Stomach smooth muscle (tissue), 2 donors: Measurements from ENCODE around the gene DGCR2.

Experiments
- H3K27ac ChIP-seq: one replicate; pipeline ENCODE4 v1.7.0; 2013; ENCODE audit warnings: mild to moderate bottlenecking, low read length, inconsistent platforms
- H3K27me3 ChIP-seq, 2 donors: one replicate each; pipeline ENCODE4 v1.7.0; 2013; ENCODE audit warnings: low read length in 2 of 2; ENCODE audit not compliant: insufficient read depth in 2 of 2, control insufficient read depth in 1 of 2
- H3K36me3 ChIP-seq, 2 donors: one replicate each; pipeline ENCODE4 v1.7.0; 2013; ENCODE audit warnings: low read length in 2 of 2; ENCODE audit not compliant: control insufficient read depth in 2 of 2, insufficient read depth in 2 of 2
- H3K4me1 ChIP-seq: one replicate; pipeline ENCODE4 v1.7.0; 2013; ENCODE audit warnings: low read length; ENCODE audit not compliant: control insufficient read depth, insufficient read depth
- H3K4me3 ChIP-seq, 2 donors: one replicate each; pipeline ENCODE4 v1.7.0; 2013; ENCODE audit warnings: low read length in 2 of 2
- H3K9ac ChIP-seq, 2 donors: one replicate each; pipeline ENCODE4 v1.7.0; 2013; ENCODE audit warnings: low read length in 2 of 2, mild to moderate bottlenecking in 1 of 2
- H3K9me3 ChIP-seq, 2 donors: one replicate each; pipeline ENCODE4 v1.7.0; 2013; ENCODE audit warnings: low read length in 2 of 2; ENCODE audit not compliant: control insufficient read depth in 2 of 2
- donor health status: healthy.
- donor health status: Pancreatic carcinoma.

The DGCR2 gene

GRCh38 chr22:19108807-19109197, 13.4 kb downstream of the DGCR2 start:
- peaks cover 0 to 2% of the 10 kb centered on the region in 2 donors for H3K36me3 ChIP-seq
- no peak overlapping the region for H3K9ac ChIP-seq
- H3K4me1 ChIP-seq = peaks cover 35% of the 10 kb centered on the region
- H3K27me3 ChIP-seq = no peaks in the 10 kb centered on the region
- H3K9me3 ChIP-seq = no peaks in the 10 kb centered on the region
- H3K4me3 ChIP-seq = no peak overlapping the region
- H3K27ac ChIP-seq = no peak overlapping the region

DNA sequence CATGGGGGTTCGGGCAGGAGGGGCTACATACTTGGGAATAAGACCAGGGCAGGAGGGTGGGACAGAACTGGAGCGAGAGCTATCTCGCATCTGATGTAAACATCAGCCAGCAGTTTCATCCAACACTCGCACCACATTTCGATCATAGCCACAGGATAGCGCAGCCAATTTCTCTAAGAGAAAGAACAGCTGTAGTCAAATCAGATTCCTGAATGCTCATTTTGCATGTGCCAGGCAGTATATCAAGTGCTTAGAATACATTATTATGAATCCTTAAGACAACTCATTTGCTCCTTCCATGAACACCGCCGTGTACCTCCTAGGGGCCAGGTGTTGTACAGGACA, 14.5 kb downstream of the DGCR2 start:
- H3K4me3 ChIP-seq = no peak overlapping the region
- no peaks in the 10 kb centered on the region for H3K36me3 ChIP-seq
- H3K9ac ChIP-seq = no peak overlapping the region
- H3K27ac ChIP-seq = no peak overlapping the region
- H3K27me3 ChIP-seq = no peaks in the 10 kb centered on the region
- no peaks in the 10 kb centered on the region for H3K9me3 ChIP-seq
- peaks cover 35% of the 10 kb centered on the region for H3K4me1 ChIP-seq

DNA sequence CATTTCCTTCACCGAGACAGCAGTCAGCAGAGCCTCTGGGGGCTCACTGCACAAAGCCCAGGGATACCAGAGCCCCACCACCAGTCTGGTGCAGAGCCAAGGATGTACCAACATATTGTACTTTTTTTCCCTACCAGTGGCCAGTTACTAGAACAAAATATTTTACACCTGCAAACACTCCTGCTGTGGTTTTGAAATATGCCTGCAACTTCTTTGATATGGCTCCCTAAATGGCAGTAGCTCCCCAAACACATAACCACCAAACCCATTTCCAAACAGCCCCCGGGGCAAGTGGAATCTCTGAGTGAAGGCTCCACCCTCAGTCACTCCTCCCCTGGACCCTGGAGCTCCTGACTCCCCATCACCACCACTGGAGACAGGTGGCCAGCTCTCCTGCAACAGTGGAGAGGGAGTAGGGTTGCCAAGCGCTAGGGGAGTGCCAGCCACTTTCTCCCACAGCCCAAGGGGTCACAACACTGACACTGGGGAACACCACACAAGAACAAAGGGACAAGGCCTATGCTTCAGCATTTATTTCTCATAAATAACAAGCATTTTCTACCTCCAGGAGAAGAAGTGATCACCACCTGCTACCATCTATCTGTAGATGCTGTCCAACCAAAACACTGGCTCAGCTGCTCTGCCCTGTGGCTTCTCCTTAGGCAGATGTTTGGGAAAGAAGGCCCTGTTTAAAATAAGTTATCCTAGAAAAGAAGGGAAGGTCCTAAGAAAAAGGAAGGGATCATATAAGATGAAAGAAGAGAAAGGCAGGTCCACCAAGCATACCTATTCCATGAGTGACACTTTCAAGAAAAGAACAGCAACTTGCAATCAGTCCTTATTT, 15.1 kb downstream of the DGCR2 start:
- Histone ChIP-seq H3K4me1 (peaks cover 32% of the 10 kb centered on the region), H3K9ac (no peak overlapping the region), H3K4me3 (no peak overlapping the region), H3K27ac (no peak overlapping the region), H3K27me3 (no peaks in the 10 kb centered on the region), H3K9me3 (no peaks in the 10 kb centered on the region), H3K36me3 (no peaks in the 10 kb centered on the region)

GRCh38 chr22:19105867-19106802, 16.1 kb downstream of the DGCR2 start:
- Histone ChIP-seq H3K9ac (no peak overlapping the region), H3K27me3 (no peaks in the 10 kb centered on the region), H3K9me3 (no peaks in the 10 kb centered on the region), H3K27ac (no peak overlapping the region), H3K4me3 (no peak overlapping the region), H3K4me1 (peaks cover 32% of the 10 kb centered on the region), H3K36me3 (peaks cover 0 to 2% of the 10 kb centered on the region in 2 donors)

GRCh38 chr22:19105456-19105855, 16.8 kb downstream of the DGCR2 start:
- Histone ChIP-seq H3K4me3 (no peak overlapping the region), H3K9me3 (no peaks in the 10 kb centered on the region), H3K27ac (no peak overlapping the region), H3K36me3 (peaks cover 0 to 3% of the 10 kb centered on the region in 2 donors), H3K9ac (no peak overlapping the region), H3K27me3 (no peaks in the 10 kb centered on the region), H3K4me1 (peaks cover 32% of the 10 kb centered on the region)

GRCh38 chr22:19103880-19104821, 18.1 kb downstream of the DGCR2 start:
- peaks cover 0 to 3% of the 10 kb centered on the region in 2 donors for H3K36me3 ChIP-seq
- H3K27ac ChIP-seq = peak overlapping the region; percentile 18
- no peak overlapping the region for H3K4me3 ChIP-seq
- H3K9ac ChIP-seq = no peak overlapping the region
- no peaks in the 10 kb centered on the region for H3K9me3 ChIP-seq
- peaks cover 27% of the 10 kb centered on the region for H3K4me1 ChIP-seq
- H3K27me3 ChIP-seq = no peaks in the 10 kb centered on the region

- H3K27me3 ChIP-seq = no peaks in the 10 kb centered on the region
- H3K9ac ChIP-seq = no peak overlapping the region
- no peak overlapping the region for H3K27ac ChIP-seq
- H3K4me3 ChIP-seq = no peak overlapping the region
- peaks cover 5% of the 10 kb centered on the region for H3K4me1 ChIP-seq
- H3K36me3 ChIP-seq = peaks cover 0 to 5% of the 10 kb centered on the region in 2 donors
- no peaks in the 10 kb centered on the region for H3K9me3 ChIP-seq
Measured at GRCh38 chr22:19098157-19098556, 24.1 kb downstream of the DGCR2 start.

GRCh38 chr22:19097518-19097917, 24.7 kb downstream of the DGCR2 start:
- Histone ChIP-seq H3K4me3 (no peak overlapping the region), H3K36me3 (peaks cover 0 to 5% of the 10 kb centered on the region in 2 donors), H3K9me3 (no peaks in the 10 kb centered on the region), H3K4me1 (peaks cover 5% of the 10 kb centered on the region), H3K27me3 (no peaks in the 10 kb centered on the region), H3K9ac (no peak overlapping the region), H3K27ac (no peak overlapping the region)

DNA sequence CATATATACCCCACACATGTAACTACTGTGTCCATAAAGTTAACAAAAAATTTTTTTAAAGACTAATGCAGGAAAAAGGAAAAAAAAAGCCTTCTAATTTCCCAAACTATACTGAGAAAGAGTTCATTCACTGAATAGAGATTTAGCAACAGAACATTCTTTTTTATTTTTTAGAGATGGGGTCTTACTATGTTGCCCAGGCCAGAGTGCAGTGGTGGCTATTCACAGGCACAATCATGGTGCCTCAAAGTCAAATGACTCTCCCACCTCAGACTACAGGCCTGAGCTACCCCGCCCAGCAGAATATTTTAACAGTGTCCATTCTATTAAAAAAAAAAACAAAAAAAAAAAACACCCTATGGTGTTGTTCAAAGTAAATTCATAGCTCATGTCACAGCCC, 25.7 kb downstream of the DGCR2 start:
- no peak overlapping the region for H3K9ac ChIP-seq

GRCh38 chr22:19094393-19094997, 27.7 kb downstream of the DGCR2 start:
- H3K27ac ChIP-seq = no peak overlapping the region
- no peaks in the 10 kb centered on the region for H3K9me3 ChIP-seq
- H3K9ac ChIP-seq = no peak overlapping the region
- H3K36me3 ChIP-seq = peaks cover 0 to 2% of the 10 kb centered on the region in 2 donors
- H3K4me3 ChIP-seq = no peak overlapping the region
- no peaks in the 10 kb centered on the region for H3K27me3 ChIP-seq
- peaks cover 5% of the 10 kb centered on the region for H3K4me1 ChIP-seq

More for the DNA sequence above, 25.7 kb downstream of the DGCR2 start:
- H3K4me3 ChIP-seq = no peak overlapping the region
- no peaks in the 10 kb centered on the region for H3K27me3 ChIP-seq
- H3K9me3 ChIP-seq = no peaks in the 10 kb centered on the region
- H3K27ac ChIP-seq = no peak overlapping the region
- peaks cover 5% of the 10 kb centered on the region for H3K4me1 ChIP-seq
- H3K36me3 ChIP-seq = peaks cover 0 to 5% of the 10 kb centered on the region in 2 donors
